Kidney epithelial cell (primary cell): ENCODE results near the gene CADM2. TPM values are rescaled to one million over a fixed set of nuclear protein-coding genes. Genes with fewer than 3 reads are reported as not detected.

Source experiments
- DNase-seq: peaks from one replicate; pipeline ENCODE4 v3.0.0-alpha.2; 2010; ENCODE audit warnings: low read depth
- H3K27me3 ChIP-seq: 2 replicates; pipeline ENCODE4 v1.6.0; 2011; ENCODE audit warnings: low read length; ENCODE audit not compliant: control insufficient read depth, insufficient read depth
- H3K36me3 ChIP-seq: 2 replicates; pipeline ENCODE4 v1.5.1; 2011; ENCODE audit warnings: low read length; ENCODE audit not compliant: control insufficient read depth, insufficient read depth
- H3K4me3 ChIP-seq: 2 replicates; pipeline ENCODE4 v1.5.1; 2011; ENCODE audit warnings: low read depth, mild to moderate bottlenecking, control low read depth, low read length
- total RNA-seq: library from RNA; depleted of rRNA; stranded (reverse); fragments of >200 nt; gene quantifications from 2 replicates; pipeline ENCODE4 v1.2.3, GENCODE V29; 2015
- TF ChIP-seq, protein P1 (sequence below): IDR thresholded peaks from 2 replicates; pipeline ENCODE4 v1.5.1; 2011; ENCODE audit warnings: mild to moderate bottlenecking, moderate library complexity, low read length, control low read depth, inconsistent platforms; ENCODE audit not compliant: insufficient read depth, poor library complexity, severe bottlenecking

CADM2 gene
- total RNA-seq, 1 donor from 2014 or later: 0.42 TPM

DNA sequence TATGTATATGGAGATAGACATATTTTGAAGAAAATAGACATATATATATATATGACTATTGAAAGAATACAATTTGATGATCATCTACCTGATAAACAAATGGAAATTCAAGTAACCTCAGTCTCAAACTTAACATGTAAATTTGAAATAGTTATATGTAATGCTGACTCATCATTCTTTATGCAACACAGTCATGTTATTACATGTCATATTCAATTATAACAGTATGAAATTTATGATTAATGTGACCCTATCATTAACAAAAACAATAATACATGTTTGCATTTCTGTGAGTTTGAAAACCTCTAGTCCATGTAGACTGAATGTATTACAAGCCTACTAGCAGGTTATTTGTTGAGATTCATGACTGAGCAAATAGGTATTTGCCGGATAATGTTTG, 204.1 kb downstream of the CADM2 start:
- TF ChIP-seq, protein P1, sequence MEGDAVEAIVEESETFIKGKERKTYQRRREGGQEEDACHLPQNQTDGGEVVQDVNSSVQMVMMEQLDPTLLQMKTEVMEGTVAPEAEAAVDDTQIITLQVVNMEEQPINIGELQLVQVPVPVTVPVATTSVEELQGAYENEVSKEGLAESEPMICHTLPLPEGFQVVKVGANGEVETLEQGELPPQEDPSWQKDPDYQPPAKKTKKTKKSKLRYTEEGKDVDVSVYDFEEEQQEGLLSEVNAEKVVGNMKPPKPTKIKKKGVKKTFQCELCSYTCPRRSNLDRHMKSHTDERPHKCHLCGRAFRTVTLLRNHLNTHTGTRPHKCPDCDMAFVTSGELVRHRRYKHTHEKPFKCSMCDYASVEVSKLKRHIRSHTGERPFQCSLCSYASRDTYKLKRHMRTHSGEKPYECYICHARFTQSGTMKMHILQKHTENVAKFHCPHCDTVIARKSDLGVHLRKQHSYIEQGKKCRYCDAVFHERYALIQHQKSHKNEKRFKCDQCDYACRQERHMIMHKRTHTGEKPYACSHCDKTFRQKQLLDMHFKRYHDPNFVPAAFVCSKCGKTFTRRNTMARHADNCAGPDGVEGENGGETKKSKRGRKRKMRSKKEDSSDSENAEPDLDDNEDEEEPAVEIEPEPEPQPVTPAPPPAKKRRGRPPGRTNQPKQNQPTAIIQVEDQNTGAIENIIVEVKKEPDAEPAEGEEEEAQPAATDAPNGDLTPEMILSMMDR: no peak
- no peak for DNase-seq
- Histone ChIP-seq H3K36me3 (no peaks in the 10 kb centered on the region), H3K27me3 (no peaks in the 10 kb centered on the region), H3K4me3 (no peak overlapping the region)

DNA sequence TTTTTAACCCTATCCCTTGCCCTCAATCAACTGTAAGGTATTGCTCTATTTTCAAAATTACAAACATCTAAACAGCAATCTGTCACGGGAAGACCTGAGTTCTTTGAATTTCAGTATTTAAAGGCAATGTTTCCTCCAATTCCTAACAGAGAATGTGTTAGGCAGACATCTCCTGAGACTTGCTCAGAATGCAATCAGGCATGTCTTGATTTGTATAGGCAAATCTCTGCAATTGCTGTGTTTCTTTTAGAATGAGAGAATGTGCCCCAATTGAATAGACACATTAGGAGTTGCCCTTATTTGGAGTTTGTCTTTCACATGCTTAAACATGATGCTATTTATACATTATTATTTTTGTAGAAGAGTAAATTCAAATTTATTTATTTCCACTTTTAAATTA, 205.6 kb downstream of the CADM2 start:
- no peaks in the 10 kb centered on the region for H3K36me3 ChIP-seq
- no peaks in the 10 kb centered on the region for H3K27me3 ChIP-seq
- DNase-seq: no peak
- no peak overlapping the region for H3K4me3 ChIP-seq
- TF ChIP-seq, protein P1: no peak

DNA sequence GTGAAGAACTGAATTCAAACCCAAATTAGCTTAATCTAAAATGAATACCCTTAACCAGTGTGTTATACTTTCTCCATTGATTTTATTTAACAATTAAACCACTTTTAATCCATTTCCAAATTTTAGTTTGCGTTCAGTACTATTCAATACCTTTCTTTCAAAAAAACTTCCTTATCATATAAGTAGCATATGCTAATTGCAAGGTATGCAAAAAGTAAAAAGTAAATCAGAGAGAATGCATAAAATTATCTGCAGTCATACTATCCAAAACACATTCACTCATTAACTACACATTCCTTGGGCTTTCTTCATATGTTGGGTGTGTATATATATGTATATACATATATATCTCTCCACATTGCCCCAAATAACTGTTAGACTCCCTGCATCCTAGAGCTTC, 208.8 kb downstream of the CADM2 start:
- H3K36me3 ChIP-seq: no peaks in the 10 kb centered on the region
- no peak for DNase-seq
- no peaks in the 10 kb centered on the region for H3K27me3 ChIP-seq
- TF ChIP-seq, protein P1: no peak
- no peak overlapping the region for H3K4me3 ChIP-seq

DNA sequence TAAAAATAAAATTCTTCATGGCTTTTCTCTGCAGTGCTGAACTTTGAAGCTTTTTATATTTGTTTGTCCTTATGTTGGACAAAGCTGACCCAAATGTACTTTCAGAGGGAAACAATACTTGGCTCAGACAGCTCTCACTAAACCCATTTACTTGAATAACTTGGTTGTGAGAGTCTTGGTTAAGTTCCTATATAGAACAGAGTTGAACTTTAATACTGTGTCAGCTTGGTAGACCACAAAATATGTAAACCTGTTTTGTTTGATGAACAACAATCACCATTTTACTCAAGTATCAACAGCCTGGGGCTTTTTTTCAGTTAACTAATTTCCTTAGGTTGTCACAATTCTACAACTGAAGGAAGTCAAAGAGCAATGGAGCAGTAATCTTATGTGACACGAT, 211.9 kb downstream of the CADM2 start:
- TF ChIP-seq, protein P1: no peak
- Histone ChIP-seq H3K27me3 (no peaks in the 10 kb centered on the region), H3K4me3 (no peak overlapping the region), H3K36me3 (no peaks in the 10 kb centered on the region)
- DNase-seq: no peak

DNA sequence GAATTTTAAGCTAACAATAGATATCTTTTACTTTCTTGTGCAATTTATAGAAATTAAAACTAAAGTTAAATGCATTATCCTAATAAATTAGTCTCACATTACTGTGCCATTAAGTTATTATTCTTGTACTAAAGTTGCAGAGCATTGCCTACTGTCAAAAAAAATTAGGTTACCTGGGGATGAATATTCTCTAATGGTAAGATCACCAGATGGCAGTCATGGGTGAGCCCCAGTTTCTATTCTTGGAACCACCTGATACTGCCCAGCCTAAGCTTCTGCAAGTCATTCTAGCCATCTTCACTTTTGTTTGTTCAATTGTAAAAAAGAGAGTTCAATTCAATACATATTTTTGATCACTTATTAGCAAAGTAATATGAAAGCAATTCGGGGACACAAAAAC, 213.2 kb downstream of the CADM2 start:
- Histone ChIP-seq H3K4me3 (no peak overlapping the region), H3K36me3 (no peaks in the 10 kb centered on the region), H3K27me3 (no peaks in the 10 kb centered on the region)
- DNase-seq: no peak
- TF ChIP-seq, protein P1: no peak

DNA sequence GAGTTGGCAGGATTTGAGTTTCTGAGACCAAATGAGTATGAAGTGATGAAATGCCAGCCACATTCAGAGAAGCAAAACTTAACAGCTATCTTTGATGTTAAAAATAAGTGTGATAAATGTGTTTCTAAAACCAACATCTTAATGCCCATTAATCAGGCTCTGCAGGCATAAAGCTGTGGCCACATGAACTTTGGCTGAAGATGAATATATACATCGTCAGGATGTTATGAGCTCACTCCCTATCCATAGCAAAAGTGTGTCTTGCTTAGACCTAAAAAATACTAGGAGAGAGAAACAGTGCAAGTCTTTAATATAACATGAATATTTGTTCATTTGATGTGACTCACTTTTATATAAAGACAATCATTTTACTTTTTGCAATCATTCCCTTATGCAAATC, 218.0 kb downstream of the CADM2 start:
- no peaks in the 10 kb centered on the region for H3K36me3 ChIP-seq
- TF ChIP-seq, protein P1: no peak
- no peak overlapping the region for H3K4me3 ChIP-seq
- H3K27me3 ChIP-seq: no peaks in the 10 kb centered on the region
- no peak for DNase-seq
